Measurements from ENCODE around the gene IFIT1B. TPM values are rescaled to one million over a fixed set of nuclear protein-coding genes. Genes with fewer than 3 reads are reported as not detected.

The IFIT1B gene
- total RNA-seq, 2 experiments from 2014 or later, result not detected

DNA sequence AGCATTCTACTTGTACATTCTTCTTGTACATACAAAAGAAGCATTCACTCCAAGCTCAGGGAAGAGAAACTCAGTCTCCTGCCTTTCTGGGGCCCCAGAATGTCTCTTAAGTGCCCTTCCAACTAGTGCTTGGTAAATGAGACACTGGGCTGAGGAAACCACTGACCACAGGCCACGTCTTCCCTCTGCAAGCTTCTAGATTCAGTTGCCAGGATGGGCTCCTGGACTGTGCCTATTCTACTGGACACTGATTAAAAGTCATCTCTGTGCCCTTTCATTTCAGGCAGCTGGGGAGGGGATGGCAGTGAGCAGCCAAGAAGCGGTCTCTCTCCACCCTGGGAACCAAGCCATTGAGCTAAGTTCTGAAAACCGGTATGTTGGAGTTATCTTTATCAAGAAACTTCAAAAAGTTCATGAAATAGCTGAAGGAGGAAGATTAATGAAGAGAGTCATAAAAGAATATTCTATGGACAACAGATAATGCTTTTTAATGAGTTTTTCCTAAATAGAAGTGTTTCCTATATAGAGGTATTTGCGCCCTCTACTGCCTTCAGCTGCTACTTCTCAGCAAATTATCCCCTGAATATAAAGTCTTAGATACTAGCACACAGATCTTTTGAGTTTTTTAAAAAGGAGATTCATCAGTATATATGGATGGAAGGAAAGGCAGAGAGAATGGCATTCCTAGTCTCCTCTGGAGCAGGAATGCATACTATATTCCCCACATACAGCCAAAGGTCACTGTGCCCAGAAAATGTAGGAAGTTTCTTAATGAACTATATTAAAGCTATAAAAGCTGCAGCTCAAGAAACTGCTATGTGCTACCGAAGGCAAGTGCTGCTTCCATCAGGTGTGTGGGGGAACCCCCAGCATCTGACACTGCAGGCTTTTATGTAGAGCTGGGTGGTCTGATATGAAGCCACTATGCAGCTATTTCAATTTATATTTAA, 8.4 kb upstream of the IFIT1B start:
- intact Hi-C loops (cut with micrococcal nuclease), result loop anchor here (1.0 to 5.0 kb wide), 4 partner anchors 21 to 193 kb away; partner anchors contain the start of gene IFIT5
- CTCF ChIA-PET, result interaction anchor here (0.7 to 4.0 kb wide), 28 partner anchors 9 to 152 kb away, joined by 3 to 26 read pairs (median 5); partner anchors contain the start of genes IFIT1, IFIT2, IFIT3 and LIPA

GRCh38 chr10:89371079-89371478, 6.8 kb upstream of the IFIT1B start:
- no peaks in the 10 kb centered on the region for H3K27me3 Mint-ChIP-seq (ENCODE audit: low read depth)
- H3K4me3 Mint-ChIP-seq, result no peak overlapping the region
- no peak for DNase-seq
- no peaks in the 10 kb centered on the region for H3K36me3 Mint-ChIP-seq (ENCODE audit: low read depth)
- no peaks in the 10 kb centered on the region for H3K9me3 Mint-ChIP-seq
- CTCF ChIA-PET, result interaction anchor here (1.9 to 4.0 kb wide), 2 partner anchors 47 to 68 kb away, joined by 5 to 26 read pairs; partner anchors contain the start of gene IFIT2
- intact Hi-C loops (cut with micrococcal nuclease), result no loop called here
- H3K4me1 Mint-ChIP-seq (ENCODE audit: low read depth), result peaks cover 12% of the 10 kb centered on the region
- no peak overlapping the region for H3K27ac Mint-ChIP-seq

More for the DNA sequence above, 8.4 kb upstream of the IFIT1B start:
- no peaks in the 10 kb centered on the region for H3K36me3 Mint-ChIP-seq (ENCODE audit: low read depth)
- no peak overlapping the region for H3K27ac Mint-ChIP-seq
- peaks cover 2% of the 10 kb centered on the region for H3K9me3 Mint-ChIP-seq
- no peaks in the 10 kb centered on the region for H3K27me3 Mint-ChIP-seq (ENCODE audit: low read depth)
- peaks cover 18% of the 10 kb centered on the region for H3K4me1 Mint-ChIP-seq (ENCODE audit: low read depth)
- peak; percentile 39 for DNase-seq
- no peak overlapping the region for H3K4me3 Mint-ChIP-seq

GRCh38 chr10:89371987-89372386, 5.9 kb upstream of the IFIT1B start:
- CTCF ChIA-PET, result interaction anchor here (1.0 kb wide), 1 partner anchor 12 kb away, joined by 3 read pairs; no protein-coding TSS in a partner anchor
- no peak for DNase-seq
- H3K27me3 Mint-ChIP-seq (ENCODE audit: low read depth), result no peaks in the 10 kb centered on the region
- peaks cover 9% of the 10 kb centered on the region for H3K4me1 Mint-ChIP-seq (ENCODE audit: low read depth)
- no peak overlapping the region for H3K27ac Mint-ChIP-seq
- H3K4me3 Mint-ChIP-seq, result no peak overlapping the region
- H3K36me3 Mint-ChIP-seq (ENCODE audit: low read depth), result no peaks in the 10 kb centered on the region
- H3K9me3 Mint-ChIP-seq, result no peaks in the 10 kb centered on the region
- intact Hi-C loops (cut with micrococcal nuclease), result no loop called here

DNA sequence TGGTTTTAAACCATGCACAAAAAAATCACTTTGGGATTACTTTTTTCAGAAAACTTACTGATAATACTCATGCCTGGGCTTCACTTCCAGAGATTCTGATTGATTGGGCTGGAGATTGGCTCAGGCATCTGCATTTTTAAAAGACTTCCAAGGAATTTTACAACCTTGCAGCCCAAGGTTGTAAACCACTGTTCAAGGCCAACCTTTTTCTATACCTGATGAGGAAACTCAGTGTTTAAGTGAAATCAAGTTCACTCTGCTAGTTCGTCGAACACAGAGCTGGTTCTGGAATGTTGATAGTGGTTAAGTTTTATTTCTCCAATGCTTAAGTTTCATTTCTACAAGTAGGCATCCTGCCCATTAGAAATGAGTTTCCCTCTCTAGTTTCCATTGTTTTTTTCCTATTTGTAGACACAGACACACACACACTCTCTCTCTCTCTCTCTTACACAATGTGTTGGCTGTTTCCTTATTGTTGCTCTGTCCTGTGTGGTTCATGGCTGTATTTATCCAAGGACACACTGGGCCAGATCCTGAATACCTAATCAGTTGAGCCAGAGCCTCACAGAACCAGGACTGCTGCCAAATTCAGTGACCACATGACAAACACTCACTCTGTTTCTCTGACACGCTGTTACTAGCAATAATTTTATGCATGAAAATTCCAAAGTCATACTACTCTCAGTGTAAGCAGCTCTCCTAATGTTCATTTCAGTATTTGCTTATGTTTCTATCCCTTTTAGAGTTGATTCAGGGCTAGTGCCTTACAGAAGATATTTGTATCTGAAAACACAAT, 3.7 kb upstream of the IFIT1B start:
- Mint-ChIP-seq H3K27ac (no peak overlapping the region), H3K4me3 (no peak overlapping the region), H3K9me3 (no peaks in the 10 kb centered on the region), H3K36me3 (ENCODE audit: low read depth) (no peaks in the 10 kb centered on the region), H3K27me3 (ENCODE audit: low read depth) (no peaks in the 10 kb centered on the region), H3K4me1 (ENCODE audit: low read depth) (no peaks in the 10 kb centered on the region)
- DNase-seq, result no peak
- intact Hi-C loops (cut with micrococcal nuclease), result no loop called here
- CTCF ChIA-PET, result no interaction called here

- H3K36me3 Mint-ChIP-seq (ENCODE audit: low read depth), result no peaks in the 10 kb centered on the region
- no peak overlapping the region for H3K27ac Mint-ChIP-seq
- intact Hi-C loops (cut with micrococcal nuclease), result no loop called here
- H3K9me3 Mint-ChIP-seq, result no peaks in the 10 kb centered on the region
- no peak for DNase-seq
- CTCF ChIA-PET, result no interaction called here
- H3K4me3 Mint-ChIP-seq, result no peak overlapping the region
- no peaks in the 10 kb centered on the region for H3K4me1 Mint-ChIP-seq (ENCODE audit: low read depth)
- no peaks in the 10 kb centered on the region for H3K27me3 Mint-ChIP-seq (ENCODE audit: low read depth)
Observed at GRCh38 chr10:89374713-89375141, 3.1 kb upstream of the IFIT1B start.

DNA sequence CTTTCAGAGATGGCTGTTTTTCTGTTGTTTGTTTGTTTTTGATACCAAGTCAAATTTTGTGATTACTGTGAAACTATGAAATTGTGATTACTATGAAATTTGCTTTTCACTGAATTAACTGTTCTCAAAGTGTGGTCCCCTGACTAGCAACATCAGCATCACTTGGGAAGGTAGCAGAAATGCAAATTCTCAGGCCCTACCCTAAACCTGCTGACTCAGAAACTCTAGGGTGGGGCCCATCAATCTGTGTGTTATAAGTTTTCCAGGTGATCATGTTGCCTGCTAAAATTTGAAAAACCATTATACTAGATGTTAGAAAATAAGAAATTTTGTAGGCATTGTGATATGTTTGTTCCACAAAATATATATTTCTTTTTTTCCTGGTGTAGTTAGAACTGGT, 1.2 kb downstream of the IFIT1B start:
- Mint-ChIP-seq H3K27ac (no peak overlapping the region), H3K4me1 (ENCODE audit: low read depth) (peaks cover 2% of the 10 kb centered on the region)
- CTCF ChIA-PET, result interaction anchor here (0.8 to 0.9 kb wide), 2 partner anchors 10 to 161 kb away, joined by 3 to 4 read pairs; no protein-coding TSS in a partner anchor

GRCh38 chr10:89382757-89383156, 4.9 kb downstream of the IFIT1B start:
- intact Hi-C loops (cut with micrococcal nuclease), result no loop called here
- Mint-ChIP-seq H3K4me1 (ENCODE audit: low read depth) (peaks cover 2% of the 10 kb centered on the region), H3K27ac (no peak overlapping the region), H3K4me3 (no peak overlapping the region), H3K36me3 (ENCODE audit: low read depth) (no peaks in the 10 kb centered on the region), H3K27me3 (ENCODE audit: low read depth) (peaks cover 3% of the 10 kb centered on the region), H3K9me3 (no peaks in the 10 kb centered on the region)
- CTCF ChIA-PET, result no interaction called here
- DNase-seq, result no peak

More for the DNA sequence above, 1.2 kb downstream of the IFIT1B start:
- DNase-seq, result no peak
- H3K36me3 Mint-ChIP-seq (ENCODE audit: low read depth), result no peaks in the 10 kb centered on the region
- H3K9me3 Mint-ChIP-seq, result no peaks in the 10 kb centered on the region
- intact Hi-C loops (cut with micrococcal nuclease), result no loop called here
- H3K4me3 Mint-ChIP-seq, result no peak overlapping the region
- H3K27me3 Mint-ChIP-seq (ENCODE audit: low read depth), result peaks cover 2% of the 10 kb centered on the region

- intact Hi-C loops (cut with micrococcal nuclease), result no loop called here
Observed at GRCh38 chr10:89384474-89385340, 6.9 kb downstream of the IFIT1B start.

GRCh38 chr10:89388806-89389205, 10.9 kb downstream of the IFIT1B start:
- intact Hi-C loops (cut with micrococcal nuclease), result loop anchor here (1.0 kb wide), 1 partner anchor 172 kb away; no protein-coding TSS in a partner anchor
- DNase-seq, result no peak
- no peak overlapping the region for H3K4me3 Mint-ChIP-seq
- H3K9me3 Mint-ChIP-seq, result no peaks in the 10 kb centered on the region
- CTCF ChIA-PET, result interaction anchor here (0.6 to 1.5 kb wide), 8 partner anchors 19 to 304 kb away, joined by 3 to 9 read pairs (median 3); partner anchors contain the start of genes IFIT5 and LIPA
- no peak overlapping the region for H3K27ac Mint-ChIP-seq
- no peaks in the 10 kb centered on the region for H3K36me3 Mint-ChIP-seq (ENCODE audit: low read depth)
- peaks cover 3% of the 10 kb centered on the region for H3K27me3 Mint-ChIP-seq (ENCODE audit: low read depth)
- peaks cover 15% of the 10 kb centered on the region for H3K4me1 Mint-ChIP-seq (ENCODE audit: low read depth)

More at GRCh38 chr10:89384474-89385340, 6.9 kb downstream of the IFIT1B start:
- Mint-ChIP-seq H3K27me3 (ENCODE audit: low read depth) (peaks cover 3% of the 10 kb centered on the region), H3K4me3 (no peak overlapping the region), H3K9me3 (no peaks in the 10 kb centered on the region), H3K4me1 (ENCODE audit: low read depth) (peaks cover 2% of the 10 kb centered on the region), H3K27ac (no peak overlapping the region), H3K36me3 (ENCODE audit: low read depth) (no peaks in the 10 kb centered on the region)
- CTCF ChIA-PET, result interaction anchor here (0.9 to 1.1 kb wide), 2 partner anchors 8 to 13 kb away, joined by 3 to 5 read pairs; partner anchors contain the start of gene IFIT1
- DNase-seq, result no peak

GRCh38 chr10:89389254-89389653, 11.4 kb downstream of the IFIT1B start:
- Mint-ChIP-seq H3K27me3 (ENCODE audit: low read depth) (no peaks in the 10 kb centered on the region), H3K4me3 (no peak overlapping the region), H3K9me3 (no peaks in the 10 kb centered on the region), H3K27ac (no peak overlapping the region), H3K36me3 (ENCODE audit: low read depth) (no peaks in the 10 kb centered on the region), H3K4me1 (ENCODE audit: low read depth) (peaks cover 19% of the 10 kb centered on the region)
- DNase-seq, result no peak
- intact Hi-C loops (cut with micrococcal nuclease), result loop anchor here (1.0 kb wide), 1 partner anchor 172 kb away; no protein-coding TSS in a partner anchor
- CTCF ChIA-PET, result interaction anchor here (0.6 to 1.5 kb wide), 9 partner anchors 11 to 305 kb away, joined by 3 to 9 read pairs (median 3); partner anchors contain the start of genes IFIT5 and LIPA

Measured in activated naive CD4-positive, alpha-beta T cell treated with anti-CD3 and anti-CD28 coated beads for 36 hours (primary cell).